H1 (cell line): ENCODE measurements around the gene PKD1. TPM values are rescaled to one million over a fixed set of nuclear protein-coding genes. Genes with fewer than 3 reads are reported as not detected.
"Not testable (repeated sequence)": the region's sequence is repeated elsewhere in the genome, so short reads cannot be mapped to it uniquely, and the experiment has no call there.

Experiments
- CTCF ChIA-PET: fragments of 300-600 bp; sonication (Branson Sonifier 250); formaldehyde crosslinking; loops from one replicate; lab custom pipeline; 2021; ENCODE audit not compliant: partially characterized antibody; lab: Charles Lee
- POLR2A ChIA-PET: fragments of 300-600 bp; sonication (Branson Sonifier 250); formaldehyde crosslinking; loops from one replicate; lab custom pipeline; 2021; ENCODE audit warnings: inconsistent platforms; ENCODE audit not compliant: partially characterized antibody; lab: Charles Lee
- DNase-seq, 2 experiments: peaks; one replicate each; pipeline versions ENCODE4 v3.0.0 to v3.0.0-alpha.2; 2010 to 2022; ENCODE audit warnings: low spot score in 2 of 2, low read depth in 1 of 2, mixed read lengths in 1 of 2
- FAIRE-seq: peaks from 2 replicates; lab custom pipeline; 2011; peaks lifted over from hg19 to GRCh38; lab: Jason Lieb, UNC
- H2AFZ ChIP-seq: 2 replicates; pipeline ENCODE4 v1.8.1; 2012; ENCODE audit warnings: low read length, inconsistent platforms
- H2AK5ac ChIP-seq: 2 replicates; pipeline ENCODE4 v1.6.1; 2013; ENCODE audit warnings: low read depth, low read length
- H2BK120ac ChIP-seq: replicated peaks from 2 replicates; pipeline ENCODE3; 2013; ENCODE audit warnings: low read depth, low read length, inconsistent platforms
- H2BK12ac ChIP-seq: 2 replicates; pipeline ENCODE4 v1.6.1; 2013; ENCODE audit warnings: low read depth, low read length
- H2BK15ac ChIP-seq: 2 replicates; pipeline ENCODE4 v1.6.1; 2013; ENCODE audit warnings: low read length
- H2BK20ac ChIP-seq: 2 replicates; pipeline ENCODE4 v1.6.1; 2013; ENCODE audit warnings: low read length
- H2BK5ac ChIP-seq: 2 replicates; pipeline ENCODE4 v1.6.1; 2013; ENCODE audit warnings: low read depth, low read length
- H3K14ac ChIP-seq: 2 replicates; pipeline ENCODE4 v1.6.1; 2013; ENCODE audit warnings: inconsistent platforms; ENCODE audit not compliant: insufficient read length
- H3K18ac ChIP-seq: 2 replicates; pipeline ENCODE4 v1.6.1; 2013; ENCODE audit warnings: low read length; ENCODE audit errors: extremely low read depth
- H3K23ac ChIP-seq: 2 replicates; pipeline ENCODE4 v1.6.1; 2013; ENCODE audit warnings: inconsistent platforms; ENCODE audit not compliant: insufficient read length
- H3K23me2 ChIP-seq: 2 replicates; pipeline ENCODE4 v1.6.1; 2013; ENCODE audit warnings: low read depth, low read length
- H3K27ac ChIP-seq: 2 replicates; pipeline ENCODE4 v1.6.1; 2011; ENCODE audit warnings: low read depth, low read length, inconsistent platforms
- H3K27me3 ChIP-seq, 4 experiments: replicated peaks in 1 of 4; 1 replicate in 1 of 4; 2 replicates in 3 of 4; pipeline versions ENCODE4 v1.6.1 to v1.8.1; 2011 to 2013; ENCODE audit warnings: low read length in 3 of 4, mild to moderate bottlenecking in 3 of 4, inconsistent platforms in 2 of 4, mixed read lengths in 2 of 4, moderate library complexity in 1 of 4; ENCODE audit not compliant: control insufficient read depth in 3 of 4, insufficient read depth in 3 of 4; ENCODE audit errors: extremely low read depth in 1 of 4
- H3K36me3 ChIP-seq, 4 experiments: 2 replicates each; pipeline versions ENCODE4 v1.6.1 to v1.8.1; 2011 to 2013; ENCODE audit warnings: mild to moderate bottlenecking in 4 of 4, low read length in 3 of 4, moderate library complexity in 2 of 4, control low read depth in 1 of 4, inconsistent platforms in 1 of 4; ENCODE audit not compliant: insufficient read depth in 4 of 4, control insufficient read depth in 2 of 4
- H3K4ac ChIP-seq: replicated peaks from 2 replicates; pipeline ENCODE3; 2013; ENCODE audit warnings: low read length, low read depth, mixed read lengths, inconsistent platforms; ENCODE audit not compliant: insufficient read length
- H3K4me1 ChIP-seq, 4 experiments: replicated peaks in 1 of 4; 1 replicate in 1 of 4; 2 replicates in 3 of 4; pipeline versions ENCODE4 v1.6.1 to v1.8.1; 2011 to 2013; ENCODE audit warnings: low read length in 3 of 4, inconsistent platforms in 2 of 4, mixed read lengths in 1 of 4; ENCODE audit not compliant: insufficient read depth in 4 of 4, control insufficient read depth in 3 of 4
- H3K4me2 ChIP-seq, 2 experiments: 2 replicates each; pipeline versions ENCODE4 v1.6.1 to v1.8.1; 2011 to 2013; ENCODE audit warnings: low read depth in 2 of 2, low read length in 2 of 2, control low read depth in 1 of 2, inconsistent platforms in 1 of 2, mild to moderate bottlenecking in 1 of 2; ENCODE audit not compliant: insufficient read depth in 1 of 2
- H3K4me3 ChIP-seq, 4 experiments: fragments of 200-600, 300-600 bp in 1 of 4; sonication (generic), shearing (Covaris generic), sonication (Bioruptor Twin) in 1 of 4; 2 replicates each; pipeline versions ENCODE4 v1.5.1 to v1.8.1; 2011 to 2016; ENCODE audit warnings: low read length in 4 of 4, low read depth in 3 of 4, control low read depth in 2 of 4, inconsistent platforms in 2 of 4, mild to moderate bottlenecking in 2 of 4, mixed read lengths in 1 of 4, moderate library complexity in 1 of 4; ENCODE audit not compliant: insufficient read depth in 2 of 4; ENCODE audit errors: extremely low read depth in 1 of 4
- H3K56ac ChIP-seq: replicated peaks from 2 replicates; pipeline ENCODE3; 2013; ENCODE audit warnings: low read depth, mild to moderate bottlenecking, mixed read lengths, low read length, inconsistent platforms; ENCODE audit not compliant: insufficient read length
- H3K79me1 ChIP-seq: 2 replicates; pipeline ENCODE4 v1.6.1; 2013; ENCODE audit warnings: low read depth, low read length, control low read depth
- H3K79me2 ChIP-seq, 2 experiments: 2 replicates each; pipeline versions ENCODE4 v1.6.1 to v1.8.1; 2012 to 2013; ENCODE audit warnings: low read length in 2 of 2, mild to moderate bottlenecking in 2 of 2, inconsistent platforms in 1 of 2; ENCODE audit not compliant: insufficient read depth in 2 of 2, control insufficient read depth in 1 of 2
- H3K9ac ChIP-seq, 4 experiments: replicated peaks in 1 of 4; 1 replicate in 1 of 4; 2 replicates in 3 of 4; pipeline versions ENCODE4 v1.6.1 to v1.8.1; 2011 to 2013; ENCODE audit warnings: low read depth in 3 of 4, low read length in 3 of 4, control low read depth in 2 of 4, mild to moderate bottlenecking in 2 of 4, moderate library complexity in 2 of 4, inconsistent platforms in 1 of 4; ENCODE audit errors: extremely low read depth in 1 of 4
- H3K9me3 ChIP-seq, 2 experiments: 2 replicates each; pipeline versions ENCODE4 v1.6.1 to v1.8.1; 2012 to 2013; ENCODE audit warnings: mild to moderate bottlenecking in 2 of 2, moderate library complexity in 2 of 2, control low read depth in 1 of 2, inconsistent platforms in 1 of 2, low read depth in 1 of 2, low read length in 1 of 2, mixed read lengths in 1 of 2; ENCODE audit not compliant: insufficient read depth in 2 of 2
- H4K20me1 ChIP-seq, 2 experiments: replicated peaks in 1 of 2; 2 replicates each; pipeline versions ENCODE3 to v1.8.1; 2011 to 2013; ENCODE audit warnings: inconsistent platforms in 2 of 2, low read length in 2 of 2, mild to moderate bottlenecking in 1 of 2; ENCODE audit not compliant: insufficient read depth in 2 of 2, control insufficient read depth in 1 of 2
- H4K5ac ChIP-seq: 2 replicates; pipeline ENCODE4 v1.6.1; 2013; ENCODE audit warnings: low read length, low read depth, mixed read lengths, inconsistent platforms; ENCODE audit not compliant: insufficient read length
- H4K8ac ChIP-seq: 2 replicates; pipeline ENCODE4 v1.8.0; 2013; ENCODE audit warnings: mild to moderate bottlenecking, moderate library complexity, low read length, inconsistent platforms; ENCODE audit not compliant: insufficient read depth; ENCODE audit errors: extremely low read depth
- H4K91ac ChIP-seq: replicated peaks from 2 replicates; pipeline ENCODE3; 2013; ENCODE audit warnings: low read length, mixed read lengths, inconsistent platforms; ENCODE audit not compliant: insufficient read length
- WGBS, 2 experiments: shearing (Covaris generic) in 1 of 2; methylation state at CpG; one replicate each; pipeline versions ENCODE4 v1.1.6 to v1.1.7; 2013 to 2015; ENCODE audit warnings: low lambda C conversion rate in 2 of 2, mixed read lengths in 2 of 2, inconsistent platforms in 1 of 2, low coverage in 1 of 2, missing lambda C conversion rate in 1 of 2; ENCODE audit not compliant: insufficient replicate concordance in 2 of 2, insufficient coverage in 1 of 2, insufficient read length in 1 of 2; ENCODE audit errors: extremely low coverage in 1 of 2, missing lambda C conversion rate in 1 of 2; 5-methylcytosine and 5-hydroxymethylcytosine counted together
- polyA plus RNA-seq, 7 experiments: library from polyadenylated mRNA; depleted of rRNA in 3 of 7; stranded (reverse) in 5 of 7; unstranded in 2 of 7; fragments of >200 nt in 5 of 7; fragments of 200-250 nt in 2 of 7; gene quantifications; 1 replicate in 5 of 7; 2 replicates in 1 of 7; 4 replicates in 1 of 7; pipeline versions ENCODE4 v1.2.1 to v1.2.3, GENCODE V29; 2011 to 2013; ENCODE audit warnings: missing spikeins in 2 of 7, mixed read lengths in 2 of 7
- total RNA-seq: library from RNA; stranded (reverse); fragmentation: NEBNext Ultra II Directional; extraction: Animal tissue kit (Norgen Biotek cat#: 25700); gene quantifications from 2 replicates; pipeline ENCODE4 v1.2.1, GENCODE V29; 2021

The PKD1 gene
- total and polyA plus RNA-seq, 2 of the 8 experiments (the other 6 are each of a cell fraction or from before 2014, with no cell fraction given): 40.6 to 52.7 TPM

DNA sequence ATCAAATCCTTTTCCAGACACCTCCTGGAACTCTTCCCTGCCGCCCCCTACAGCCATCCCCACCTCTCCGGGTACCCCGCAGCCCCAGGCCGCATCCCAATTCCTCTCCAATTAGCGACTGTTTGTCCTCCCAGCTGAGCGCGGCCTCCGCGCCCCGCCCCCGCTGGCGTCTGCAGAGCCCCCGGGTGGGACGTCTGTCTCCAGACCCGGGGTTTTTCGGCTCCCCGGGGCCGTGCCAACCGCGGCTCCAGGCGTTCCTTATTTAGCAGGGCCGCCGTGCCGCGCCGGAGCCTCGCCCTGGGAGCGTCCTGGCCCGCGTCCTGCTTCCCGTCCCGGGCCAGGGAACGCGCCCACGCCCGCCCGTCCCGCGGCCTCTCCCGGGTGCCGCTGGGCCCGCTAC lies 627 bp downstream of the PKD1 start:
- H2BK120ac ChIP-seq, H3K36me3 ChIP-seq, H3K4me1 ChIP-seq, H3K9ac ChIP-seq, H3K18ac ChIP-seq, H3K14ac ChIP-seq, H4K20me1 ChIP-seq, H3K4ac ChIP-seq, H2BK12ac ChIP-seq, H3K79me2 ChIP-seq, H2BK5ac ChIP-seq, FAIRE-seq, POLR2A ChIA-PET, H2BK20ac ChIP-seq, H3K27me3 ChIP-seq, H2AK5ac ChIP-seq, CTCF ChIA-PET, H4K5ac ChIP-seq, H3K79me1 ChIP-seq, H3K23ac ChIP-seq, H2AFZ ChIP-seq, H3K9me3 ChIP-seq, H3K27ac ChIP-seq, H4K8ac ChIP-seq, H2BK15ac ChIP-seq, H4K91ac ChIP-seq, H3K56ac ChIP-seq, H3K23me2 ChIP-seq, DNase-seq: not testable (repeated sequence)
- 10% methylated on average over 4 of the region's 42 CpGs; no CpG with 5 or more reads in 1 of the 2 experiments for WGBS, 2 experiments
- Histone ChIP-seq H3K4me3 (peak overlapping the region in 2 of 4 experiments; percentile 45 to 60; a peak in 5 of 8 replicates), H3K4me2 (peak overlapping the region in 1 of 2 experiments; percentile 53; a peak in 3 of 4 replicates)

DNA sequence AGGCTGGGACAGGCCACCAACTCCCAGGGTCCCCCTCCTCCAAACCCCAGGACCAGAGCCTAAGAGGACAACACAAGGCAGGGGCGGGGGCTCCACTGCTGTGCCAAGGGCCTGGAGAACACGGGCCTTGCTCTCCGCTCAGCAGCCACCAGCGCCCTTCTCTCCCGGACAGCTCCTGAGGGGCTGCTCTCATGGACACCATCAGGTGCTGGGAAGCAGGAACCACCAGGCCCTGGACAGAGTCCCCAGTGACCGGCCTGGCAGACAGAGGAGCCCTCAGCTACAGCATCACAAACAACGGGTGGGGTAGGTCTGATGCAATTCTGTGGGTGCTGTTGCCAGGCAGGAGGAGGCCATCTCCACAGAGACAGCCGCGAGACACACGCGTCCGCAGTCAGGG lies 1.9 kb downstream of the PKD1 start:
- H2BK5ac ChIP-seq, H3K4me3 ChIP-seq, H3K4me1 ChIP-seq, H3K79me1 ChIP-seq, H3K4me2 ChIP-seq, H3K18ac ChIP-seq, H3K36me3 ChIP-seq, H3K27ac ChIP-seq, H2AK5ac ChIP-seq, H3K9me3 ChIP-seq, H3K56ac ChIP-seq, FAIRE-seq, CTCF ChIA-PET, H2BK15ac ChIP-seq, H3K79me2 ChIP-seq, POLR2A ChIA-PET, H2BK120ac ChIP-seq, H2AFZ ChIP-seq, H3K14ac ChIP-seq, H3K23ac ChIP-seq, H4K5ac ChIP-seq, H4K20me1 ChIP-seq, H4K8ac ChIP-seq, H2BK20ac ChIP-seq, H3K9ac ChIP-seq, H4K91ac ChIP-seq, H3K4ac ChIP-seq, H3K23me2 ChIP-seq, H2BK12ac ChIP-seq, DNase-seq, H3K27me3 ChIP-seq: not testable (repeated sequence)
- whole genome bisulfite sequencing, 2 experiments: 89% methylated on average over 5 of the region's 12 CpGs; no CpG with 5 or more reads in 1 of the 2 experiments
